ENCODE measurements around the gene TUBB2B. TPM values are rescaled to one million over a fixed set of nuclear protein-coding genes. Genes with fewer than 3 reads are reported as not detected.

Gene TUBB2B
- total and polyA plus RNA-seq, 2 experiments from 2014 or later: 29.8 to 57.6 TPM

DNA sequence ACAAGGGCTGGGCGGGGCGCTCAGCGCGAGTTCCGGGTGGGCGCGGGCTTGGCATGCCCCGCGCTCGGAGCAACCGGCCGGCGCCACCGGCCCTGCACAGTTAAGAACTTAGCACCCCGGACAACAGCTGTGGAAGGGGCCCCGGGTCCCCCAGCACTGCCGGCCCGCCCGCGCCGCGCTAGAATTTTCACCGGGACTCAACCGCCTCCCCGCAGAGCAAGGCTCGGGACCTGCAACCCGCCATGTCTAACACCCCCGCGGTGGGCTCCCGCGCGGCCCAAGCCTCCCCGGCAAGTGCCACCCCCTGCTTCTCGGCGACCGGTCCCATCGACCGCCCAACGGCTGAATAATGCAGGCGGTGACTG is 26.1 kb upstream of the TUBB2B start:
- Histone ChIP-seq H3K27me3 (peaks cover 5% of the 10 kb centered on the region), H3K9me3 (ENCODE audit: low read depth) (no peaks in the 10 kb centered on the region), H3K27ac (no peak overlapping the region), H3K4me1 (ENCODE audit: low read depth) (no peaks in the 10 kb centered on the region), H3K36me3 (no peaks in the 10 kb centered on the region), H3K4me3 (no peak overlapping the region)
- TF ChIP-seq, protein P1, sequence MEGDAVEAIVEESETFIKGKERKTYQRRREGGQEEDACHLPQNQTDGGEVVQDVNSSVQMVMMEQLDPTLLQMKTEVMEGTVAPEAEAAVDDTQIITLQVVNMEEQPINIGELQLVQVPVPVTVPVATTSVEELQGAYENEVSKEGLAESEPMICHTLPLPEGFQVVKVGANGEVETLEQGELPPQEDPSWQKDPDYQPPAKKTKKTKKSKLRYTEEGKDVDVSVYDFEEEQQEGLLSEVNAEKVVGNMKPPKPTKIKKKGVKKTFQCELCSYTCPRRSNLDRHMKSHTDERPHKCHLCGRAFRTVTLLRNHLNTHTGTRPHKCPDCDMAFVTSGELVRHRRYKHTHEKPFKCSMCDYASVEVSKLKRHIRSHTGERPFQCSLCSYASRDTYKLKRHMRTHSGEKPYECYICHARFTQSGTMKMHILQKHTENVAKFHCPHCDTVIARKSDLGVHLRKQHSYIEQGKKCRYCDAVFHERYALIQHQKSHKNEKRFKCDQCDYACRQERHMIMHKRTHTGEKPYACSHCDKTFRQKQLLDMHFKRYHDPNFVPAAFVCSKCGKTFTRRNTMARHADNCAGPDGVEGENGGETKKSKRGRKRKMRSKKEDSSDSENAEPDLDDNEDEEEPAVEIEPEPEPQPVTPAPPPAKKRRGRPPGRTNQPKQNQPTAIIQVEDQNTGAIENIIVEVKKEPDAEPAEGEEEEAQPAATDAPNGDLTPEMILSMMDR (IDR thresholded peaks at IDR 0.05; ENCODE audit: low read depth, low read length): no peak
- DNase-seq (ENCODE audit: low read depth in 1 of 2, low spot score in 1 of 2): no peak

DNA sequence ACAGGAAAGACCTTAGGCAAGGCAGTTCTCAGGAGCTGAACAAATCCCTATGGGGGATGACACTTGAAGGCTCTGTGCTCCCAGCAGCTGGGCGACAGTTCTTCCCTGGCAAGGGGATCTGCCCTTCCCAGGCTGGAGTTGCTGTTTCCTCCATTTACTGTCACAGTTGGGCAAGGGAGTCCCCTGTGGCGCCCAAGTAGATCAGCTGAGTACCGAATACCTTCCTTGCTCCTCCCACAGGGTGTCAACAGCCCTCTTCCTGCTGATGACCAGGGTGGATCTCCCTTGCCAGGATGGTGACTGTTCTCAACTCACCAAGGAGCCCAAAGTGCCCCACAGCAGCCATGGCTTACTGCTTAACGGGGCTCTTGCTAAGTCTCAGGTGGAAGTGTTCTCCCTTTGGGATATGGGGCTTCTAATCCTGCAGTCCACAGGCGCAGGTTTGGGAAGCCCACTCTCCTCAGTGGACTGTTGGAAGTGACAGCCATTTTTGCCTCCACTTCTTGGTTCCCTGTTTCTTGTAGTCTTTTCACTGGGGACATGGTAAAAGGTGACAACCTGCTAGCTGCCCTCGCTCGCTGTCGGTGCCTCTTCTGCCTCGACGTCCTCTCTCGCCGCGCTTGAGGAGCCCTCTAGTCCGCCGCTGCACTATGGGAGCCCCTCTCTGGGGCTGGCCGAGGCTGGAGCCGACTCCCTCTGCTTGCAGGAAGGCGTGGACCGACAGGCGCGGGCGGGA is 25.6 kb upstream of the TUBB2B start:
- Histone ChIP-seq H3K36me3 (no peaks in the 10 kb centered on the region), H3K9me3 (ENCODE audit: low read depth) (no peaks in the 10 kb centered on the region), H3K27me3 (peaks cover 5% of the 10 kb centered on the region), H3K4me3 (no peak overlapping the region), H3K27ac (no peak overlapping the region), H3K4me1 (ENCODE audit: low read depth) (no peaks in the 10 kb centered on the region)
- TF ChIP-seq, protein P1 (IDR thresholded peaks at IDR 0.05; ENCODE audit: low read depth, low read length): no peak
- DNase-seq (ENCODE audit: low read depth in 1 of 2, low spot score in 1 of 2): no peak

DNA sequence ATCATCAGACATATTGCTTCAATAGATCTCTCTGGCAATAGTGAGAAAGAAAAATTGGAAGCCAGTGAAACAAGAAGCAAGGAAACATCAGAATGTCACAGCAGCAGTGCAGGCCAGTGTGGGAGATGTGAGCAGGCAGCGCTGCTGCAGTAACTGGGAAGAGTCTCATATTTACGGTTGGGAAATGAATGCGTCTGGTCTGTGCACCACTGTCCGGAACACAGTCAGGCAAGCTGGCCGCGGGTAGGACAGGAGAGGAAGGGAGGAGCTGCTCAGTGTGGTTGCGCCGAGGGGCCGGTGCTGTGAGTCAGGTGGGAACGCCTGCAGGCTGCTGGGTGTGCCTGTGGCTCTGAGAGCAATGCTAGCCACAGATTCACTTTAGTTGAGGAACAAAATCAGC is 24.9 kb upstream of the TUBB2B start:
- DNase-seq (ENCODE audit: low read depth in 1 of 2, low spot score in 1 of 2): no peak
- Histone ChIP-seq H3K4me1 (ENCODE audit: low read depth) (no peaks in the 10 kb centered on the region), H3K36me3 (no peaks in the 10 kb centered on the region), H3K4me3 (no peak overlapping the region), H3K27ac (no peak overlapping the region), H3K27me3 (peaks cover 5% of the 10 kb centered on the region), H3K9me3 (ENCODE audit: low read depth) (no peaks in the 10 kb centered on the region)
- TF ChIP-seq, protein P1 (IDR thresholded peaks at IDR 0.05; ENCODE audit: low read depth, low read length): no peak

DNA sequence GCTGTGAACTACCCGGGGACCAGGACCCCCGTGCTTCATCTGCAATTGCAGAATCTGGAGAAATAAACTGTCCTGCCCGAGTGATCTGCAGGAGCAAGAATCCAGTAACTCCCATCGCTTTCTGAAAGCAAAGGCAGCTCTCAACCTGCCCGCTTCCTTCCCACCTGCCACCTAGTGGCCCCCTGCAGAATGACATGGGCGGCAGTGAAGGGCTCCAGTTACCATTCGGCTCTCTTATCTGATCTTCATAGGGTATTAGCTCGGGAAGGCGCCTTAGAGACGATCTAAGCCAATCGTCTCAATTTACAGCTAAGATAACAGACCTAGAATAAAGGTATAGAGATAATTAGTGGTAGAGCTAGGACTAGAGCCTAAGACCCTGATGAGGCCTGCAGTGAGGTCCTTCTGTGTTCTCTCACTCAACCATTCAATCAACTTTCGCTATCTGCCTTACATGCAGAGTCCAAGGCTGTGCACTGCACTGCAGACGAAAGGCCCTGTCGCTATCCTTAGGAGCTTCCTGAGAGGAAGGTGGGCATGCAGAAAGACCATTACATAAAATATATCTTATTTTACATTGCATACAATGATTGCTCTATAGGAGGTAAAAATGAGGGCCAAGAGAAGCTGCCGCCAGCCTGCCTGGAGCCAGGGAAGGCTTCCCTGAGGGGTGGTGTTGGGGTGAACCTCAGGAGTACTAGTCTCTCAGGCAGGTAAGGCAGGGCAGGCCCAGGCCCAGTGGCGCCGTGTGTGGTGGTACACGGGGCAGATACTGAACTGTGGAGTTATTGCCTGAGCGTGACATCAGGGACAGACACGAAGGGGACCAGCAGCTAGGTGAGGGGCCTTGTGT is 24.2 kb upstream of the TUBB2B start:
- TF ChIP-seq, protein P1 (IDR thresholded peaks at IDR 0.05; ENCODE audit: low read depth, low read length): peak; percentile 99
- Histone ChIP-seq H3K27me3 (peaks cover 5% of the 10 kb centered on the region), H3K27ac (no peak overlapping the region), H3K36me3 (no peaks in the 10 kb centered on the region), H3K9me3 (ENCODE audit: low read depth) (no peaks in the 10 kb centered on the region), H3K4me1 (ENCODE audit: low read depth) (no peaks in the 10 kb centered on the region), H3K4me3 (no peak overlapping the region)
- DNase-seq (ENCODE audit: low read depth in 1 of 2, low spot score in 1 of 2): peak; percentile 80 to 87

DNA sequence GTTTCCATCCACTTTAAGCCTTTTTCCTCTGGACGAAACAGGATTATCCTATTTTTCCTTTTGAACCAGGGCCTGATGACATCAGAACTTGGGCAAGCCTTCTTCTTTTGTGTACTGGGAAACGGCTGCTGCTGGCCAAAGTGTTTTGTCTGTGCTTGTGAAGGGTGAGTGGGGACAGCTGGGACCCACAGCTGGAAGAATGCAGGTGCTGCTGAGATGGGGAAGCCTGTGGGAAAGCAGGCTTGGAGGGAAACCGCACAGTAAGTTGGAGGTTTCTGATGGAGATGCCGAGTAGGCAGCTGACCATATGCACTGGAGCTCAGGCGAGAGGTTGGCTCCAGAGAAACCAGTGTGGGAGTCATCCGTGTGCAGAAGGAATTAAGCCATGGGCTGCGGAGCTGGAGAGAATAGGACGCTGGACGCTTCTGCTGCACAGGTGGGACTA is 22.8 kb upstream of the TUBB2B start:
- H3K36me3 ChIP-seq: no peaks in the 10 kb centered on the region
- DNase-seq (ENCODE audit: low read depth in 1 of 2, low spot score in 1 of 2): no peak
- no peaks in the 10 kb centered on the region for H3K4me1 ChIP-seq (ENCODE audit: low read depth)
- H3K27ac ChIP-seq: no peak overlapping the region
- TF ChIP-seq, protein P1 (IDR thresholded peaks at IDR 0.05; ENCODE audit: low read depth, low read length): no peak
- H3K9me3 ChIP-seq (ENCODE audit: low read depth): no peaks in the 10 kb centered on the region
- H3K27me3 ChIP-seq: peaks cover 5% of the 10 kb centered on the region
- no peak overlapping the region for H3K4me3 ChIP-seq

Measured in cardiac muscle cell (in vitro differentiated cells and primary cell).